HepG2 (cell line): Measurements from ENCODE around the gene RNF40. TPM values are rescaled to one million over a fixed set of nuclear protein-coding genes. Genes with fewer than 3 reads are reported as not detected.

Experiments
- CENPT ChIP-seq: sonication (generic); formaldehyde crosslinking; IDR thresholded peaks from 2 replicates; pipeline ENCODE4 v1.8.0; 2022; ENCODE audit warnings: low read depth, mild to moderate bottlenecking, moderate library complexity, missing genetic modification reagents
- CHD2 ChIP-seq: IDR thresholded peaks from 2 replicates; pipeline ENCODE4 v1.6.1; 2011; ENCODE audit warnings: low read depth, low read length, improper control_type of control experiment
- CREM ChIP-seq, 2 experiments: sonication (generic) in 1 of 2; formaldehyde crosslinking in 1 of 2; IDR thresholded peaks; 2 replicates each; pipeline versions ENCODE4 v1.4.0 to v1.6.1; 2016 to 2020; ENCODE audit warnings: antibody characterized with exemption in 1 of 2, mild to moderate bottlenecking in 1 of 2, missing genetic modification reagents in 1 of 2
- GATA4 ChIP-seq: sonication (generic); IDR thresholded peaks from 2 replicates; pipeline ENCODE4 v1.6.1; 2016; ENCODE audit warnings: antibody characterized with exemption, low read depth, borderline replicate concordance
- HCFC1 ChIP-seq: fragments of 150-350 bp; IDR thresholded peaks from 2 replicates; pipeline ENCODE4 v1.6.1; 2014; ENCODE audit warnings: low read depth, low read length
- MAFK ChIP-seq, 2 experiments: IDR thresholded peaks in 1 of 2; conservative IDR thresholded peaks in 1 of 2; 2 replicates each; pipeline ENCODE4 v1.6.1; 2011; ENCODE audit warnings: improper control_type of control experiment in 2 of 2, low read length in 2 of 2
- NFYB ChIP-seq: sonication (generic); formaldehyde crosslinking; IDR thresholded peaks from 2 replicates; pipeline ENCODE4 v1.4.0; 2020; ENCODE audit warnings: missing genetic modification reagents
- NONO ChIP-seq, 2 experiments: fragments of 450-650 bp in 1 of 2; sonication (generic) in 1 of 2; formaldehyde crosslinking in 1 of 2; IDR thresholded peaks in 1 of 2; conservative IDR thresholded peaks in 1 of 2; 2 replicates each; pipeline versions ENCODE4 v1.6.1 to v1.8.0; 2017 to 2022; ENCODE audit warnings: mild to moderate bottlenecking in 1 of 2, missing genetic modification reagents in 1 of 2, moderate library complexity in 1 of 2
- RCOR2 ChIP-seq: IDR thresholded peaks from 2 replicates; pipeline ENCODE4 v1.6.1; 2016; ENCODE audit warnings: missing biosample characterization, missing genetic modification reagents
- SATB2 ChIP-seq: sonication (generic); formaldehyde crosslinking; IDR thresholded peaks from 2 replicates; pipeline ENCODE4 v1.5.0; 2020; ENCODE audit warnings: missing genetic modification reagents
- SRF ChIP-seq: IDR thresholded peaks from 2 replicates; pipeline ENCODE4 v1.6.1; 2011; ENCODE audit warnings: mild to moderate bottlenecking, low read depth, low read length, moderate library complexity
- ZEB1 ChIP-seq: IDR thresholded peaks from 2 replicates; pipeline ENCODE4 v1.6.1; 2012; ENCODE audit warnings: mild to moderate bottlenecking, low read depth, inconsistent platforms; ENCODE audit not compliant: insufficient replicate concordance
- ZNF260 ChIP-seq: sonication (generic); formaldehyde crosslinking; IDR thresholded peaks from 2 replicates; pipeline ENCODE4 v1.4.0; 2020; ENCODE audit warnings: missing genetic modification reagents, low read depth, mild to moderate bottlenecking, borderline replicate concordance
- ZNF354B ChIP-seq: sonication (generic); formaldehyde crosslinking; IDR thresholded peaks from 2 replicates; pipeline ENCODE4 v1.8.0; 2022; ENCODE audit warnings: mild to moderate bottlenecking, missing genetic modification reagents
- ZNF414 ChIP-seq: sonication (generic); formaldehyde crosslinking; IDR thresholded peaks from 2 replicates; pipeline ENCODE4 v1.5.0; 2020; ENCODE audit warnings: missing genetic modification reagents
- ZNF614 ChIP-seq: IDR thresholded peaks from 2 replicates; pipeline ENCODE4 v1.6.1; 2018; ENCODE audit warnings: missing biosample characterization, missing genetic modification reagents, inconsistent platforms, borderline replicate concordance
- polyA plus RNA-seq, 8 experiments: library from polyadenylated mRNA; depleted of rRNA in 3 of 8; stranded (reverse) in 7 of 8; unstranded in 1 of 8; fragments of >200 nt; fragmentation: Illumina TruSeq in 4 of 8; extraction: Trizol in 4 of 8; gene quantifications; 2 replicates each; pipeline versions ENCODE4 v1.2.1 to v1.2.3, GENCODE V29; 2011 to 2016; ENCODE audit warnings: low read depth in 4 of 8, missing spikeins in 1 of 8, mixed read lengths in 1 of 8; ENCODE audit not compliant: insufficient read depth in 1 of 8
- total RNA-seq, 5 experiments: library from RNA; depleted of rRNA; stranded (reverse); fragments of >200 nt; fragmentation: Illumina TruSeq; extraction: Trizol; gene quantifications; 2 replicates each; pipeline ENCODE4 v1.2.3, GENCODE V29; 2016; ENCODE audit warnings: low read depth in 1 of 5
- TF ChIP-seq, protein P1 (sequence below): sonication (generic); formaldehyde crosslinking; IDR thresholded peaks from 2 replicates; pipeline ENCODE4 v1.9.0; 2021; ENCODE audit warnings: missing genetic modification reagents, borderline replicate concordance
- TF ChIP-seq, protein P2 (sequence below): sonication (generic); formaldehyde crosslinking; IDR thresholded peaks from 2 replicates; pipeline ENCODE4 v1.4.0; 2020; ENCODE audit warnings: mild to moderate bottlenecking, missing genetic modification reagents

Gene RNF40
- total and polyA plus RNA-seq, 2 of the 13 experiments (the other 11 are each of a cell fraction or from before 2014, with no cell fraction given): 84.0 to 85.6 TPM

DNA sequence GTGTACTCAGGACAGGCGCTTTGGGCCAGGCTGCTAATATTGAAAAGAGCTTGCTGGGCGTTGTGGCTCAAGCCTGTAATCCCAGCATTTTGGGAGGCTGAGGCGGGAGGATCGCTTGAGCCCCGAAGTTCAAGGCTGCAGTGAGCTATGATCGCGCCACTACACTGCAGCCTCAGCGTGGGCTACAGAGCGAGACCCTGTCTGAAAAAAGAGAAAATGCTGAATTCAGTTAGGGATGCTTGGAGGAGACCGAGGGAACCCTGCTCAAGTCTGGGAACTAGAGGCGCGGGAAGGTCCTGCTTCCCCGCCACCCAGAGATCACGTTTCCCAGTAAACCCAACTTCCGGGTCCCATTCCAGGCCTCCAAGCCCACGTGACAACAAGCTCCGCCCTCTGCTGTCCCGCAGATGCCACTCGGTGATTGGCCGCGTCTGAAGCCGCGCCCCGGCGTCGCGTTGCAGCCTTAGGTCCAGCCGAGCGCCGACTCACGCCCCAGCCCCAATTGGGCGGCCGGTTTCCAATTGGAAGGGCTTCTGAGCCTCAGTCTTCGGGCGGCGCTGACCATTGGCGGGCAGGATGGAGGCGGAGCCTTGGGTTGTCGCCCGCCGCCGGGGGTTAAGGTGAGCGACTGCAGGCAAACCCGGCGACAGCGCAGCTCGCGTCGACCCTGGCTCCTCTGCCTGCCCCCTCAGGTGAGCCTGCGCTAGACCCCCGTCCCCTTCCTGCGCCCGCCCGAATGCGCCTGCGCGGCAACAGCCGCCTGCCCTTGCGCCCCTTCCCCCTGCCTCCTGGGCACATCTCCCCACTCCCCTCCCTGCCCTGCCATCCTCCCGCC, 14.1 kb upstream of the RNF40 start, which contains the start of gene PHKG2 (continued):
- TF ChIP-seq, protein P1, sequence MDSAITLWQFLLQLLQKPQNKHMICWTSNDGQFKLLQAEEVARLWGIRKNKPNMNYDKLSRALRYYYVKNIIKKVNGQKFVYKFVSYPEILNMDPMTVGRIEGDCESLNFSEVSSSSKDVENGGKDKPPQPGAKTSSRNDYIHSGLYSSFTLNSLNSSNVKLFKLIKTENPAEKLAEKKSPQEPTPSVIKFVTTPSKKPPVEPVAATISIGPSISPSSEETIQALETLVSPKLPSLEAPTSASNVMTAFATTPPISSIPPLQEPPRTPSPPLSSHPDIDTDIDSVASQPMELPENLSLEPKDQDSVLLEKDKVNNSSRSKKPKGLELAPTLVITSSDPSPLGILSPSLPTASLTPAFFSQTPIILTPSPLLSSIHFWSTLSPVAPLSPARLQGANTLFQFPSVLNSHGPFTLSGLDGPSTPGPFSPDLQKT (CRISPR knock-in tag): no peak
- peak; percentile 40; the same call in 1 of the 2 replicates for TF ChIP-seq RCOR2 (CRISPR knock-in tag)
- no peak for TF ChIP-seq HCFC1
- peak; percentile 52; the same call in 1 of the 2 replicates for TF ChIP-seq ZNF614 (CRISPR knock-in tag)
- TF ChIP-seq CHD2: no peak
- TF ChIP-seq, protein P2, sequence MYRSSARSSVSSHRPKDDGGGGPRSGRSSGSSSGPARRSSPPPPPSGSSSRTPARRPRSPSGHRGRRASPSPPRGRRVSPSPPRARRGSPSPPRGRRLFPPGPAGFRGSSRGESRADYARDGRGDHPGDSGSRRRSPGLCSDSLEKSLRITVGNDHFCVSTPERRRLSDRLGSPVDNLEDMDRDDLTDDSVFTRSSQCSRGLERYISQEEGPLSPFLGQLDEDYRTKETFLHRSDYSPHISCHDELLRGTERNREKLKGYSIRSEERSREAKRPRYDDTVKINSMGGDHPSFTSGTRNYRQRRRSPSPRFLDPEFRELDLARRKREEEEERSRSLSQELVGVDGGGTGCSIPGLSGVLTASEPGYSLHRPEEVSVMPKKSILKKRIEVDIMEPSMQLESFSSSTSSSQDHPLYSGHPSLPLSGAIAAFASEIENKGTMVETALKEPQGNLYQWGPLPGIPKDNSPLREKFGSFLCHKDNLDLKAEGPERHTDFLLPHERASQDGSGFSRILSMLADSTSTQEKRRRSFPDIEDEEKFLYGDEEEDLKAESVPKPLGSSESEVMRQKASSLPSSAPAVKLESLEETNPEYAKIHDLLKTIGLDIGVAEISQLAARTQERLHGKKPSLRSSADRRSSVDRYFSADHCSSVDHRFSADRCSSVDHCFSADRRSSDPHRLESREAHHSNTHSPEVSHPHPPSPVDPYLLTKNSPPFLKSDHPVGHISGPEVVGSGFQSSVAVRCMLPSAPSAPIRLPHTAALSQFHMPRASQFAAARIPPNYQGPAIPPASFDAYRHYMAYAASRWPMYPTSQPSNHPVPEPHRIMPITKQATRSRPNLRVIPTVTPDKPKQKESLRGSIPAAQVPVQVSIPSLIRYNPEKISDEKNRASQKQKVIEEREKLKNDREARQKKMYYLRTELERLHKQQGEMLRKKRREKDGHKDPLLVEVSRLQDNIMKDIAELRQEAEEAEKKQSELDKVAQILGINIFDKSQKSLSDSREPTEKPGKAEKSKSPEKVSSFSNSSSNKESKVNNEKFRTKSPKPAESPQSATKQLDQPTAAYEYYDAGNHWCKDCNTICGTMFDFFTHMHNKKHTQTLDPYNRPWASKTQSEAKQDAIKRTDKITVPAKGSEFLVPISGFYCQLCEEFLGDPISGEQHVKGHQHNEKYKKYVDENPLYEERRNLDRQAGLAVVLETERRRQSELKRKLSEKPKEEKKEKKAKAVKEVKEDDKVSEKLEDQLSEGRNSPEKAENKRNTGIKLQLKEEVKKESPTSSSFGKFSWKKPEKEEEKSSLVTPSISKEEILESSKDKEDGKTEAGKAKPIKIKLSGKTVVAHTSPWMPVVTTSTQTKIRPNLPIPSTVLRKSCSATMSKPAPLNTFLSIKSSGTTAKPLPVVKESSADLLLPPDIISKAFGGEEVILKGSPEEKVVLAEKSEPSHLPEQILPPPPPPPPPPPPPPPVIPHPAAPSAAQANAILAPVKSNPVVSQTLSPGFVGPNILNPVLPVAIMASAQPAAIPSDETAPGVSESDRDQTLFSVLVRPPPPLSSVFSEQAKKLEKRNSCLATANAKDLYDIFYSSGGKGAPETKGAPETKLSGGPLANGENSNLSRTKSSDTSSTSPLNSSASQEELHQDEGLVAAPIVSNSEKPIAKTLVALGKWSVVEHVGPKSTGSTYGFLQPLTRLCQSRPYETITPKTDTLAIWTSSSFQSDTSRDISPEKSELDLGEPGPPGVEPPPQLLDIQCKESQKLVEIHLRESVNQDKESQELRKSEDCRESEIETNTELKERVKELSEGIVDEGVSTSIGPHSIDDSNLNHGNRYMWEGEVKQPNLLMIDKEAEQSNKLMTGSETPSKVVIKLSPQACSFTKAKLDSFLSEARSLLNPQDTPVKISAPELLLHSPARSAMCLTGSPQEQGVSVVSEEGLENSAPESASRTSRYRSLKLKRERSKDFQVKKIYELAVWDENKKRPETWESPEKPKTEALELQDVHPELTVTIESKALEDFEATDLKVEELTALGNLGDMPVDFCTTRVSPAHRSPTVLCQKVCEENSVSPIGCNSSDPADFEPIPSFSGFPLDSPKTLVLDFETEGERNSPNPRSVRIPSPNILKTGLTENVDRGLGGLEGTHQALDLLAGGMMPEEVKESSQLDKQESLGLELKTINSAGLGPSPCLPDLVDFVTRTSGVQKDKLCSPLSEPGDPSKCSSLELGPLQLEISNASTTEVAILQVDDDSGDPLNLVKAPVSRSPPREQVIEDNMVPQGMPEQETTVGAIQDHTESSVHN (CRISPR knock-in tag): no peak
- peak; percentile 63 for TF ChIP-seq ZNF414 (CRISPR knock-in tag)
- TF ChIP-seq ZNF260 (CRISPR knock-in tag): no peak
- 0 out of 2 replicates have a peak, but pooled peaks have one; percentile 58 for TF ChIP-seq ZNF354B (CRISPR knock-in tag)
- no peak for TF ChIP-seq SATB2
- peak; percentile 60; the same call in 1 of the 2 replicates for TF ChIP-seq CREM (IDR thresholded peaks at IDR 0.05)
- TF ChIP-seq CREM (CRISPR knock-in tag; IDR thresholded peaks at IDR 0.05): no peak
- peak; percentile 75; the same call in 1 of the 2 replicates for TF ChIP-seq GATA4
- no peak for TF ChIP-seq NONO (IDR thresholded peaks at IDR 0.05)
- TF ChIP-seq NONO (CRISPR knock-in tag; conservative IDR thresholded peaks at IDR 0.05): peak; percentile 71
- TF ChIP-seq SRF: peak; percentile 47; the same call in 1 of the 2 replicates
- TF ChIP-seq NFYB (CRISPR knock-in tag): peak; percentile 94
- no peak for TF ChIP-seq CENPT (CRISPR knock-in tag)
- peak; percentile 62 for TF ChIP-seq ZEB1
- TF ChIP-seq MAFK (conservative IDR thresholded peaks at IDR 0.05 in 1 of 2, IDR thresholded peaks at IDR 0.05 in 1 of 2; ENCODE audit: low read length in 2 of 2): 0 out of 4 replicates have a peak, but pooled peaks of 1 of the 2 experiments have one; percentile 1
